HG02973 (cell line): ENCODE measurements around the gene RRP8.

Source experiments
- ATAC-seq: cut with Tn5 transposase; IDR thresholded peaks from one replicate; pipeline ENCODE4 v1.9.1; 2021; ENCODE audit warnings: moderate library complexity; ENCODE audit not compliant: unreplicated experiment

Gene RRP8

DNA sequence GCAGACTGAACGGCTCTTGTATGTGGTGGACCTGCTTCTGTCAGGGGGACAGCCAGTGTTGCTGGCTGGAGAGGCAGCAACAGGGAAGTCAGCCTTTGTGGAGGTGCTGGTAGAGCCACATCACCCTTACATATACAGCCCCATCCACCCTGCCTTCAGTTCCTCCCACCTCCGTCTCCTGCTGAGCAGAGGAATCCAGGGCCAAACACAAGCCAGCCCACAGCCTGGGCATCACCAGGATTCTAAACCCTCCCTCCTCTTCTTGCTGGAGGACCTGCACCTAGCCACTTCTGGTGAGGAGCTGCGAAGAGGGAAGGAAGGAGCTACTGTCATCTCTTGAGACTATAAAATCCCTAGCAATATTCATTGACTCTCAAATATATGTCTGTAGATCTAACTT is 54.8 kb downstream of the RRP8 start:
- no peak for ATAC-seq

- ATAC-seq = no peak
These were observed 55.3 kb downstream of the RRP8 start for GRCh38 chr11:6548121-6548520.

DNA sequence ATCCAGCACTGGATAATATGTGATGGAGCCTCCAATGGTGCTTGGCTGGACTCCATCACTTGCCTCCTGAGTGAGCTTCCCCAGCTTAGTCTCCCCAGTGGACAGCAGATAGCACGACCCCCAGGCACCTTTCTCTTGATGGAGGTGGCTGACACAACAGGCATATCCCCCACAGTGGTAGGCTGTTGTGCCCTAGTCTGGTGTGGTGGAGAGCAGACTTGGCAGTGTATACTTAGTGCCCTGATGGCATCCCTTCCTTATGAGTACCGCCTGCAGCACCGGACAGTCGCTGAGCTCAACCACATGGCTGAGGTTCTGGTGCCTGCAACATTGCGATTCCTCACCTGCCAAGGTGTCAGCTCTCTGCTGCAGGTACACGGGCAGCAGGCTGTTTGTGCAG is 56.2 kb downstream of the RRP8 start:
- no peak for ATAC-seq

GRCh38 chr11:6546735-6547134 is 56.7 kb downstream of the RRP8 start:
- ATAC-seq = no peak

GRCh38 chr11:6545917-6546605 is 57.4 kb downstream of the RRP8 start:
- ATAC-seq = no peak
